Measurements from ENCODE around the gene COL25A1.
"Not testable (repeated sequence)": the region's sequence is repeated elsewhere in the genome, so short reads cannot be mapped to it uniquely, and the experiment has no call there.

Gene COL25A1

GRCh38 chr4:109041463-109042360, 260.7 kb downstream of the COL25A1 start:
- DNase-seq = no peak

GRCh38 chr4:109040441-109040840, 262.0 kb downstream of the COL25A1 start:
- no peak for DNase-seq

GRCh38 chr4:109037026-109037425, 265.4 kb downstream of the COL25A1 start:
- DNase-seq = no peak

- DNase-seq = no peak
Measured at GRCh38 chr4:109033993-109034392, 268.5 kb downstream of the COL25A1 start.

GRCh38 chr4:109032671-109033070, 269.8 kb downstream of the COL25A1 start:
- DNase-seq = no peak

GRCh38 chr4:109029987-109030386, 272.5 kb downstream of the COL25A1 start:
- no peak for DNase-seq

- no peak for DNase-seq
Measured at GRCh38 chr4:109027016-109027500, 275.4 kb downstream of the COL25A1 start.

GRCh38 chr4:109026588-109026987, 275.9 kb downstream of the COL25A1 start:
- DNase-seq = no peak

GRCh38 chr4:109025471-109026076, 276.9 kb downstream of the COL25A1 start:
- no peak for DNase-seq

- DNase-seq = no peak
Measured at GRCh38 chr4:109022961-109023360, 279.5 kb downstream of the COL25A1 start.

GRCh38 chr4:109021630-109022029, 280.8 kb downstream of the COL25A1 start:
- DNase-seq = not testable (repeated sequence)

- no peak for DNase-seq
Measured at GRCh38 chr4:109020861-109021260, 281.6 kb downstream of the COL25A1 start.

GRCh38 chr4:109016200-109016599, 286.3 kb downstream of the COL25A1 start:
- no peak for DNase-seq

- DNase-seq = no peak
Measured at GRCh38 chr4:109015413-109015810, 287.0 kb downstream of the COL25A1 start.

GRCh38 chr4:109014593-109015412, 287.7 kb downstream of the COL25A1 start:
- DNase-seq = no peak

GRCh38 chr4:109012286-109012880, 290.1 kb downstream of the COL25A1 start:
- DNase-seq = no peak

GRCh38 chr4:109011241-109012026, 291.0 kb downstream of the COL25A1 start:
- DNase-seq = no peak

- DNase-seq = no peak
Measured at GRCh38 chr4:109010521-109010920, 291.9 kb downstream of the COL25A1 start.

- no peak for DNase-seq
Measured at GRCh38 chr4:109009909-109010308, 292.5 kb downstream of the COL25A1 start.

- no peak for DNase-seq
Measured at GRCh38 chr4:109007976-109008375, 294.5 kb downstream of the COL25A1 start.

- no peak for DNase-seq
Measured at GRCh38 chr4:109005523-109005922, 296.9 kb downstream of the COL25A1 start.

GRCh38 chr4:109004418-109004817, 298.0 kb downstream of the COL25A1 start:
- no peak for DNase-seq
